ENCODE data around the gene GALM.

GALM gene

DNA sequence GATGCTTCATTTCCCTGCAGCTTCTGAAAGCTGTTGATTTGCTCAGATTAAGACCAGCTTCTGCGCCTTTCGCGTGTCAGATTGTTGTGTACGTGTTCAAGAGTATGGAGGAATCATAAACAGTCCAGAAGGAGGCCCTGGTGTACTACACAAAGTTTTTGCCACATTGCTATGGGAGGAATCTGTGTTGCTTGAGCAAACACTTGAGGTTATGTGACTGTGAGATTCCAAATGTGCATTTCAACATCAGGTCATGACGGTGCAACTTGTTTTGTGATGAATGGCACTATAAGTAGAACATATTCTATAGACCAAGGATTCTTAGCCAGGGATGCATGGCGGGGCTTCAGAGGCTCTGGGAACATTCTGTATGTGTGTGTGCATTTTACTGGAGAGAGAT, 50.3 kb downstream of the GALM start:
- ChIA-PET CTCF (interaction anchor here (0.6 kb wide), 1 partner anchor 608 kb away, joined by 5 read pairs; no protein-coding TSS in a partner anchor), POLR2A (ENCODE audit: low non-redundant PET) (no interaction called here)
- no peak for DNase-seq (ENCODE audit: low spot score)
- H3K27ac ChIP-seq, result no peak overlapping the region
- TF ChIP-seq, protein P1, sequence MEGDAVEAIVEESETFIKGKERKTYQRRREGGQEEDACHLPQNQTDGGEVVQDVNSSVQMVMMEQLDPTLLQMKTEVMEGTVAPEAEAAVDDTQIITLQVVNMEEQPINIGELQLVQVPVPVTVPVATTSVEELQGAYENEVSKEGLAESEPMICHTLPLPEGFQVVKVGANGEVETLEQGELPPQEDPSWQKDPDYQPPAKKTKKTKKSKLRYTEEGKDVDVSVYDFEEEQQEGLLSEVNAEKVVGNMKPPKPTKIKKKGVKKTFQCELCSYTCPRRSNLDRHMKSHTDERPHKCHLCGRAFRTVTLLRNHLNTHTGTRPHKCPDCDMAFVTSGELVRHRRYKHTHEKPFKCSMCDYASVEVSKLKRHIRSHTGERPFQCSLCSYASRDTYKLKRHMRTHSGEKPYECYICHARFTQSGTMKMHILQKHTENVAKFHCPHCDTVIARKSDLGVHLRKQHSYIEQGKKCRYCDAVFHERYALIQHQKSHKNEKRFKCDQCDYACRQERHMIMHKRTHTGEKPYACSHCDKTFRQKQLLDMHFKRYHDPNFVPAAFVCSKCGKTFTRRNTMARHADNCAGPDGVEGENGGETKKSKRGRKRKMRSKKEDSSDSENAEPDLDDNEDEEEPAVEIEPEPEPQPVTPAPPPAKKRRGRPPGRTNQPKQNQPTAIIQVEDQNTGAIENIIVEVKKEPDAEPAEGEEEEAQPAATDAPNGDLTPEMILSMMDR (conservative IDR thresholded peaks at IDR 0.05; ENCODE audit: low read depth), result no peak

DNA sequence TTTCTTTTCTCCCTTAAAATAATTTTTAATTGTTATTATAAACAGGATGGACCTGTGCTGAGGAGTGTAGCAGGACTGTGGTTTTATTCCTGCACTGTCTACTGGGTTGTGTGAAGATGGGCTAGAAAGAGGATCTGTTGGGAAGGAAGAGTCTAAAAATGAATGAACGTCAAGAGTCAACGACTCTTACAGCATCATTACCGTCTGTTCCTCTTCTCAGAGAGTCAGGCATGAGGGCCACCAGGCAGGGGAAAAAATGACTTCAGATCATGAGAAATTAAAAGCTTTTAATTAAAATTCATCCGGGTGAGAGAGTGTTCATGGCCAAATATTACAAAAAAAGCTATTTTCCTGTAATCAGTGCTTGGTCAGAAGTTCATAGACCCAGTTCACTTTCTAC, 52.7 kb downstream of the GALM start:
- no peak for DNase-seq (ENCODE audit: low spot score)
- no peak overlapping the region for H3K27ac ChIP-seq
- TF ChIP-seq, protein P1 (conservative IDR thresholded peaks at IDR 0.05; ENCODE audit: low read depth), result no peak
- ChIA-PET CTCF (interaction anchor here (0.7 kb wide), 1 partner anchor 256 kb away, joined by 4 read pairs; no protein-coding TSS in a partner anchor), POLR2A (ENCODE audit: low non-redundant PET) (no interaction called here)

DNA sequence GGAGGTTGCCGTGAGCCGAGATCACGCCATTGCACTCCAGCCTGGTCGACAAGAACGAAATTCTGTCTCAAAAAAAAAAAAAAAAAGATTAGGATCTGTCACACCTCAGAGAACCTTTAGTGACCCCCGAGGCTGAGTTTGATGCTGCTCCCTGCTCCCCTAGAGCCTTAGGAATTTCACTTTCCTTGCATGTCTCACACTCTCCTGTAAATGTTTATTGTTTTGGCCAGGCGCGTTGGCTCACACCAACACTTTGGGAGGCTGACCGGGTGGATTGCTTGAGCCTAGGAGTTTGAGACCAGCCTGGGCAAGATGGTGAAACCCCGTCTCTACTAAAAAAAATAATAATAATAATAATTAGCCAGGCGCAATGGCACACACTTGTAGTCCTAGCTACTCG, 53.8 kb downstream of the GALM start:
- ChIA-PET POLR2A (ENCODE audit: low non-redundant PET) (no interaction called here), CTCF (no interaction called here)
- no peak for DNase-seq (ENCODE audit: low spot score)
- TF ChIP-seq, protein P1 (conservative IDR thresholded peaks at IDR 0.05; ENCODE audit: low read depth), result no peak
- peak overlapping the region; percentile 80 for H3K27ac ChIP-seq

DNA sequence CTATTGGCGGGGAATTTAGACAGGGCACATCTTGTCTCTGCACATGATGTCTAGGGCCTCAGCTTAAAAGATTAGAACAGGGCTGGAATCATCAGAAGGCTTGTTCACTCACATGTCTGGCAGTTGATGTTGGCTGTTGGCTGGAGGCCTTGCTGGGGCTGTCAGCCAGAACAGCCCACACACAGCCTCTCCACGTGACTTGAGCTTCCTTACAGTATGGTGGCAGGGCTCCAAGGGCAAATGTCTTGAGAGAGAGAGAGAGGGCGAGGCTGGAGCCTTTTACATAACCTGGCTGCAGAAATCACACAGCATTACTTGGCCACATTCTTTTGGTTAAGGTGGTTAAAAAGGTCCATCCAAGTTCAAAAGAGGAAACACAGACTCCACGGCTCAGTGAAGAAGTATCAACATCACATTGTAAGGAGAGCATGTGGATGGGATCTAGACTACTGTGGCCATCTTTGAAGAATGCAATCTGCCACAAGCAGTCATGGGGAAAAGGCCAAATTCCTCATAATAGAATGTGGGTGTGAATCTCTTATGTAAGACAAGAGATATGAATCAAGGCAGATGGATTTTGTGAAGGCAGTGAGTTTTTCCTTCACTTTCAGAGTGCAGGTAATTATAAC, 54.8 kb downstream of the GALM start:
- CTCF ChIA-PET, result no interaction called here
- H3K27ac ChIP-seq, result peak overlapping the region; percentile 80
- peak; percentile 53 for DNase-seq (ENCODE audit: low spot score)
- POLR2A ChIA-PET (ENCODE audit: low non-redundant PET), result interaction anchor here (0.7 kb wide), 1 partner anchor 23 kb away, joined by 5 read pairs; no protein-coding TSS in a partner anchor
- TF ChIP-seq, protein P1 (conservative IDR thresholded peaks at IDR 0.05; ENCODE audit: low read depth), result no peak

DNA sequence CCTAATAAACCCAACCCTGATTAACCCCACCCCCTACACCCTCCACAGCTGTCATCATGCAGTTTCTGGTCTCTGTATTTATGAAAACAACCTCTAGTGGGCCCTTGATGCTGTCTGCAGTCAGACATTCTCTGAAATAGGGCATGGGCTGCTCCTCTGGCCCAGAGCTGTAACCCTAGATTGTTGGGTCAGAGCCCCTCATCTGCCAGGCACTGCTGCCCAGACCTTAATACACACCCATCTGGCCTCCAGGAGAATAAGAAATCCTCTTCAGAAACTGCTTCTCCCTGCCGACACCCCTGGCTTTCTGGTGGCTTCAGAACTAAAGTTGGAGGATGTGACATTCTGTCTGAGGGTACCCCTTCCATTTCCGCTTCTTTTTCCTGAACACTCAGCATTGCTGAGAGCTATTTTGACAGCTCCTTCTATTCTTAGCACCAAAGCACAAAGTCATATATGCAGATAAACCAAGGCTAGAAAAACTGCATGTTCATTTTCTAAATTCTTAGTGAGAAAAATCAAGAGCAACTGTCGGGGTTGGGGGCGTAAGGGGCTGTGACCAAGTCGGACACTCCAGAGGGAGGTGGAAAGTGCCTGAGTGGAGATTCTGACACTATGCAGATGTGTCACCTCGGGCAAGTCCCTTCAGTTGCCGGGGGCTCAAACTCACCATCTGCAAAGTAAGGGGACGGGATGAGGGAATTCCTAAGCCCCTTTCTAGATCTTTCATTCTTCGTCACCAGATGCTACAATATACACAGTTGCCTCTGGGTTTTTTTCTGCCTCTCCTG, 56.6 kb downstream of the GALM start:
- CTCF ChIA-PET, result no interaction called here
- TF ChIP-seq, protein P1 (conservative IDR thresholded peaks at IDR 0.05; ENCODE audit: low read depth), result no peak
- POLR2A ChIA-PET (ENCODE audit: low non-redundant PET), result no interaction called here
- no peak overlapping the region for H3K27ac ChIP-seq
- DNase-seq (ENCODE audit: low spot score), result no peak

DNA sequence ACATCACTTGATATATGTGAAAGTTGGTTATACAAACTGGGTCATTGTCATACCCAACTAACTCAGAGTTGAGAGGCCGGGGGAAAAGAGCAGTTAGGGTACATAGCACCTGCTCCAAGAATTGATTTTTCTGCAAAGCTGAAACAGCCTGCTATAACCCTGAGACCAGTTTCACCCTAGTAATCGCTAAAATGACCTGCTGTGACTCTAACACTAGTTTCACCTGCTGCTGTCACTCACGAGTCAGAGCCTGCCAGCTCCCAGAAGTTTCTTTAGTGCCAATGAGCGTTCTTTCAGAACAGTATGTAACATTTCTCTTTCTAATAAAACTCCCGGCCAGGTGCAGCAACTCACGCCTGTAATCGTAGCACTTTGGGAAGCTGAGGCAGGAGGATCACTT, 57.3 kb downstream of the GALM start:
- TF ChIP-seq, protein P1 (conservative IDR thresholded peaks at IDR 0.05; ENCODE audit: low read depth), result no peak
- DNase-seq (ENCODE audit: low spot score), result no peak
- ChIA-PET CTCF (interaction anchor here (0.6 to 0.9 kb wide), 2 partner anchors 17 to 141 kb away, joined by 3 to 5 read pairs; no protein-coding TSS in a partner anchor), POLR2A (ENCODE audit: low non-redundant PET) (no interaction called here)
- H3K27ac ChIP-seq, result no peak overlapping the region
